ENCODE data around the gene NOL12.

NOL12 gene

GRCh38 chr22:37659897-37660708 lies 26.0 kb upstream of the NOL12 start:
- DNase-seq (ENCODE audit: low read depth in 2 of 2) = no peak
- H3K4me3 ChIP-seq (replicated peaks in 1 of 2; ENCODE audit: low read depth in 2 of 2, low read length in 2 of 2) = peak overlapping the region in 1 of 2 donors; percentile 80
- no peak for TF ChIP-seq CTCF (IDR thresholded peaks at IDR 0.05; ENCODE audit: low read depth, low read length)

GRCh38 chr22:37660709-37661045 lies 25.5 kb upstream of the NOL12 start:
- no peak for TF ChIP-seq CTCF (IDR thresholded peaks at IDR 0.05; ENCODE audit: low read depth, low read length)
- H3K4me3 ChIP-seq (replicated peaks in 1 of 2; ENCODE audit: low read depth in 2 of 2, low read length in 2 of 2) = no peak overlapping the region

DNA sequence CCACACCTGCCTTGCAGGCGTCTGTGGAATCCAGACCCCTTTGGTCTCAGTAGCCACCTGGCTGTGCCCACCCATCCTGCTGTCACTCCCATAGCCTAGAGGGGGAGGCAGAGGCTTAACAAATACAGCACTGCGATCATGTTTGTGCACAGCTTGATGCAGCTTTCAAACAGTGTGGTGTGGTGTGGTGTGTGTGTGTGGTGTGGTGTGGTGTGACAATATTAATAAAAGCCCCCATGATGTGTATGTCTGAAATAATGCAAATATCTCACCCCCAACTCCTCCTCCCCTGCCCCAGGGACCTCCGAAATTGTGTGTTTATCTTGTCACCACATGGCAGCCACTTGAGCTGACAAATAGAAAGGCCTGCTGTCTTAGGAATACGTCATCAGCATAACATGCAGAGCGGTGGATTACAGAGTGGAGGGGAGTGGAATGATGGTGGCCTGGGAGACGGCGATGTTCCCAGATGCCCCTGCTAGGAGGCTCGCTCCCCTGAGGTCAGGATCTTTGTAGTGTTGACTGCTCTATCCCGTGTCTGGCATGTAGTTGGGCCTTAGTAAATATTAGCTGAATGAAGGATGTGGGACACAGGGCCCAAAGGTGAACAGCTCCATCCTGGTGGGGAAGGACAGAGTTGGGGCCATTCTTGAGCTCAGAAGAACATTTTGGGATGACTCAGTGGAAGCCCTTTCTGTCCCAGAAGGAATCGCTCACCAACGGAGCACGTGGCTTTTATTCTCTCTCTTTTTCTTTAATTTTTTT lies 24.8 kb upstream of the NOL12 start:
- TF ChIP-seq CTCF (IDR thresholded peaks at IDR 0.05; ENCODE audit: low read depth, low read length) = peak; percentile 49
- no peak overlapping the region for H3K4me3 ChIP-seq (replicated peaks in 1 of 2; ENCODE audit: low read depth in 2 of 2, low read length in 2 of 2)
- peak; percentile 70 to 83 for DNase-seq (ENCODE audit: low read depth in 2 of 2)

More at GRCh38 chr22:37660709-37661045, 25.5 kb upstream of the NOL12 start:
- DNase-seq (ENCODE audit: low read depth in 2 of 2) = no peak

DNA sequence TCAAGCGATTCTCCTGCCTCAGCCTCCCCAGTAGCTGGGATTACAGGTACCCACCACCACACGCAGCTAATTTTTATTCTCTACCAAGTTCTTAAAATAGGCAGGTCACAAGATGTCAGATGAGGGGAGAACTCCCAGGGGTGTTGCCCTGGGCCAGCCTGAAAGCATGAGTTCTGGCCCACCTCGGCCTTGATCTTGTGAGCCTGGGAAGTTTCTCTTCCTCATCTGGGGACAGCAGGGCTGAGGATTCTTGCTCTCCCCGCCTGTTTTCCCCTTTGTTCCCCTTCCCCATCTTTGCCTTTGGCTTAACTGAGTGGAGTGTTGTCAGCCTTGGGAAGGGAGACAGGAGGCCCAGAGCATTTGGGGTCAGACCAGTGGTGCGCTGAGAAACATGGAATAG lies 24.1 kb upstream of the NOL12 start:
- no peak for TF ChIP-seq CTCF (IDR thresholded peaks at IDR 0.05; ENCODE audit: low read depth, low read length)
- no peak for DNase-seq (ENCODE audit: low read depth in 2 of 2)
- H3K4me3 ChIP-seq (replicated peaks in 1 of 2; ENCODE audit: low read depth in 2 of 2, low read length in 2 of 2) = no peak overlapping the region

- H3K4me3 ChIP-seq (replicated peaks in 1 of 2; ENCODE audit: low read depth in 2 of 2, low read length in 2 of 2) = no peak overlapping the region
- DNase-seq (ENCODE audit: low read depth in 2 of 2) = no peak
- TF ChIP-seq CTCF (IDR thresholded peaks at IDR 0.05; ENCODE audit: low read depth, low read length) = no peak
Observed at GRCh38 chr22:37663521-37664140, 22.5 kb upstream of the NOL12 start.

DNA sequence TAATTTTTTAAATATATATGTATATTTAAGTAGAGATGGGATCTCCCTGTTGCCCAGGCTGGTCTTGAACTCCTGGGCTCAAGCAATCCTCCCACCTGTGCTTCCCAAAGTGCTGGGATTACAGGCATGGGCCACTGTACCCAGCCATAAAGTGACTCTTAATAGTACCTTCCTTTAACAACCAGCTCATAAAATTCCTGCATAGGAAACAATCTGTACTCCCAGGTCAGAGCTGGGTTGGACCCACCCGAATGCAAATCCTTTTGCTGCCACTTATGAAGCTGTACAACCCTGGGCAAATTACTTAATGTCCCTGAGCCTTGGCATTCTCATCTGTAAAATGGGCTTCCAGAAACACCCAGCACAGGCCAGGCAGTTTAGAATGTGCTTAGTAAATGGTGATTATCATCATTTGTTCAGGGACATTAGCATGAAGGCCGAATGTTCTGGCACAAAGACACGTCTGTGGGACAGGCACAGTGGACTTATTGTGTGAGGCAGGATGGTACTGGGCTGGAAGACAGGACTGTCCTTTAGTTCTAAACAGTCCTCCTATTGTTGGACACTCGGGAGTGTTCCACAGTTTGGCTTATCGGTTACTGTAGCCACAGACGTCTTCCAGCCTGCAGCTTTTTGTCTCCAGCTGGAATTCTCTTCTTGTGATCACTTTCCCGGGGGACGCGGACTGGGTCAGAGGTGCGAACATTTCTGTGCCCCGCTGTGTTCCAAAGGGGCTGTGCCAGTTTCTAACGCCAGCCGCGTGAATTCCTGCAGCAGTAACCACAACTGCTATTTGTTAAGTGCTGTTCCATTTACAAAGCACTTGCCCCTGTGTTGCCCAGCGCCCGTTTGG lies 21.7 kb upstream of the NOL12 start:
- H3K4me3 ChIP-seq (replicated peaks in 1 of 2; ENCODE audit: low read depth in 2 of 2, low read length in 2 of 2) = no peak overlapping the region
- no peak for TF ChIP-seq CTCF (IDR thresholded peaks at IDR 0.05; ENCODE audit: low read depth, low read length)
- peak in 1 of 2 donors; percentile 56 for DNase-seq (ENCODE audit: low read depth in 2 of 2)

Measured in cardiac fibroblast (primary cell).